GM10248 (cell line): ENCODE measurements around the gene OVAAL.

ENCODE experiments used
- CTCF ChIA-PET: fragments of 300-600 bp; sonication (Branson Sonifier 250); formaldehyde crosslinking; extraction: SDS; loops from one replicate; lab custom pipeline; 2021; ENCODE audit warnings: antibody characterized with exemption; lab: Yijun Ruan, JAX
- POLR2A ChIA-PET: fragments of 350-650 bp; sonication (Branson Sonifier 250); formaldehyde crosslinking; extraction: SDS; loops from one replicate; lab custom pipeline; 2020; ENCODE audit warnings: antibody characterized with exemption; lab: Yijun Ruan, JAX
- DNase-seq: peaks from one replicate; pipeline ENCODE4 v3.0.0; 2012; ENCODE audit errors: extremely low spot score
- TF ChIP-seq, protein P1 (sequence below): IDR thresholded peaks from 2 replicates; pipeline ENCODE4 v1.5.1; 2012; ENCODE audit warnings: mild to moderate bottlenecking, low read depth; ENCODE audit errors: extremely low read depth, missing control alignments, control extremely low read depth

Gene OVAAL

DNA sequence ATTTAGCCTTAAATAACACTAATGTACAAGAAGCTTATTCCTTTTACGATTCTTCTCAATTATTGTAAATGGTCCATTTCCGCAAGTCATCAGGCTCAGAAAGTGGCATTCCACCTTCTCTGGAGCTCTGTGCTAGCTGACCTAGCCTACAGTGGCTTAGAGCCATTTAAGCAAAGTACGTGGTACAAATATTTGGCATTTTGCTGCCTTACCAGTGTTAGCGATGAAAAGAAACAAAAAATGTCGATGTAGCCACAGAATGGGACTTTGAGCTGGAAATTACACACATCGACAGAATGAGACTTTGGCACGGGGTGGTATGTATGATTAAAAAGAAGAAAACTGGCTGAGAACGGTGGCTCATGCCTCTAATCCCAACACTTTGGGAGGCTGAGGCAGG lies 26.1 kb downstream of the OVAAL start:
- ChIA-PET POLR2A (no interaction called here), CTCF (interaction anchor here (1.2 kb wide), 1 partner anchor 27 kb away, joined by 3 read pairs; no protein-coding TSS in a partner anchor)
- TF ChIP-seq, protein P1, sequence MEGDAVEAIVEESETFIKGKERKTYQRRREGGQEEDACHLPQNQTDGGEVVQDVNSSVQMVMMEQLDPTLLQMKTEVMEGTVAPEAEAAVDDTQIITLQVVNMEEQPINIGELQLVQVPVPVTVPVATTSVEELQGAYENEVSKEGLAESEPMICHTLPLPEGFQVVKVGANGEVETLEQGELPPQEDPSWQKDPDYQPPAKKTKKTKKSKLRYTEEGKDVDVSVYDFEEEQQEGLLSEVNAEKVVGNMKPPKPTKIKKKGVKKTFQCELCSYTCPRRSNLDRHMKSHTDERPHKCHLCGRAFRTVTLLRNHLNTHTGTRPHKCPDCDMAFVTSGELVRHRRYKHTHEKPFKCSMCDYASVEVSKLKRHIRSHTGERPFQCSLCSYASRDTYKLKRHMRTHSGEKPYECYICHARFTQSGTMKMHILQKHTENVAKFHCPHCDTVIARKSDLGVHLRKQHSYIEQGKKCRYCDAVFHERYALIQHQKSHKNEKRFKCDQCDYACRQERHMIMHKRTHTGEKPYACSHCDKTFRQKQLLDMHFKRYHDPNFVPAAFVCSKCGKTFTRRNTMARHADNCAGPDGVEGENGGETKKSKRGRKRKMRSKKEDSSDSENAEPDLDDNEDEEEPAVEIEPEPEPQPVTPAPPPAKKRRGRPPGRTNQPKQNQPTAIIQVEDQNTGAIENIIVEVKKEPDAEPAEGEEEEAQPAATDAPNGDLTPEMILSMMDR = no peak
- DNase-seq = no peak

DNA sequence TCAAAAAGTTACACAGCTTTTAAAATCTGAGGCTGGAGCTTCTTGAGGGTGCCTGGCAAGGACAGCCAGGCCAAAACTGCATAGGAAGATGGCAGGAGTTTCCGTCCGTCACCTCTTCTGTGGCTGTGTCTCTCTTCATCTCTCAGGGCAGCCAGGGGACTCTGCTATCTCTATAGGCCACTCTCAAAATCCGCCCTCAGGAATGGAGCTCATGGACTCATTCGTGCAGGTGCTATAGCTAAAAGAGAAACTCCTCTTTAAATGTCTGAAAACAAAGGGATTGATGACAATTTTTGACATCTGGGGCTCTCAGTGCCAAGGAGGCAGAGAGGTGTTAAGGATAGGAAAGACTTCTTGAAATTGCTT lies 27.2 kb downstream of the OVAAL start:
- TF ChIP-seq, protein P1 = no peak
- ChIA-PET POLR2A (no interaction called here), CTCF (interaction anchor here (1.2 kb wide), 1 partner anchor 28 kb away, joined by 3 read pairs; no protein-coding TSS in a partner anchor)
- no peak for DNase-seq

DNA sequence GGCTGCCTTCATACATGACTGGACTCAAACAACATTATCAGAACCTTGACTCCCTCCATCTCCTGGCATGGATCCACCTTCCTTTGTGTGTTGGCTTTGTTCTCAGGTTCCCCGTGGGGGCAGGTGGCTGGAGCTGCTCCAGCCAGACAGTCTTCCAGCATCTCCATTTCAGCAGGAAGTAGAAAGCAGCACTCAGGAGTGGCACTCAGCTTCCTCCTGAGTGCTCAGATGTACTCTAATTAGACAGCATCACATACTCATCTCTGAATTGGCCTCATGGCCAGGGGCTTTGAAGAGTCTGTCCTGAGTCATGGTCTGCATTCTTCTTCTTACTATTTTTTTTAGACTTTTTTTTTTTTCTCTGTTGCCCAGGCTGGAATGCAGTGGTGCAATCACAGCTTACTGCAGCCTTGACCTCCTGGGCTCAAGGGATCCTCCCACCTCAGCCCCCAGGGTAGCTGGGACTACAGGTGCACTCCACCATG lies 27.9 kb downstream of the OVAAL start:
- POLR2A ChIA-PET = no interaction called here
- TF ChIP-seq, protein P1 = no peak
- CTCF ChIA-PET = interaction anchor here (0.9 kb wide), 1 partner anchor 9 kb away, joined by 3 read pairs; no protein-coding TSS in a partner anchor
- no peak for DNase-seq

DNA sequence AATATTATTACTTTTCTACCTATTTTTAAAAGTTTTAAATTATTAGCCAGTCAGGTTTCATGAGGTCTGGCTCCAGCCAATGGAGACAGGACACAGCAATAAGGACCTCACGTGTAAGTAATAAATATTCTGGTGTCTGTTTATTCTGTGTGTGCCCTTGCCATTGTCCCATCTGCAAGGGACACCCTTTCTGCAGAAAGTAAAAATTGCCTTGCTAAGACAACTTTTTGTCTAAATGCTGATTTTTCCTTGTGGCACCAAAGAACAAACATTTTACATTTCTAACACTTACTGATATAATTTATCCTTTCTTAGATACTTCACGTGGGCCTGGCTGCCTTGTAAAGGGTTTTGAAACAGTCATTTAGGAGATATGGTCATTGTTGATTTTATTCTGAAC lies 29.4 kb downstream of the OVAAL start:
- TF ChIP-seq, protein P1 = no peak
- POLR2A ChIA-PET = no interaction called here
- CTCF ChIA-PET = no interaction called here
- DNase-seq = no peak

DNA sequence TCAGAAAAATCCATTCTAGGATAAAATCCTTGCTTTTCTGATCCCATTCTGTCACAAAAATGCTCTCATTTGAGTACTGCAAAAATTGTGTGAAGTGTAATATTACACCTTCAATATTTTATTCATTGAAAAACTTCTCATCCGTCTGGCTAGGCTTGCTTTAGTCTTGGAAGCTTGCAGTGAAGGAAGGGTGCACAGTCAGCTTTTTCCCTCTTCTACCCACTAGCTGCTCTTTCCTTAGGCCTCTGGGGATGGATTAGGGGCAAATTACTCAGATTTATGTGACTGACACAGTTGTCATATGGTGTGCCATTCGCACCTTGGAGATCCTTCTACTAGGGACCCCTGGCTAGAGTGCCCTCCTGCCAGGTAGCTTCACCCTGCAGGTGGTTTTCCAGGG lies 32.1 kb downstream of the OVAAL start:
- ChIA-PET POLR2A (no interaction called here), CTCF (interaction anchor here (1.2 kb wide), 1 partner anchor 27 kb away, joined by 3 read pairs; no protein-coding TSS in a partner anchor)
- TF ChIP-seq, protein P1 = no peak
- no peak for DNase-seq

DNA sequence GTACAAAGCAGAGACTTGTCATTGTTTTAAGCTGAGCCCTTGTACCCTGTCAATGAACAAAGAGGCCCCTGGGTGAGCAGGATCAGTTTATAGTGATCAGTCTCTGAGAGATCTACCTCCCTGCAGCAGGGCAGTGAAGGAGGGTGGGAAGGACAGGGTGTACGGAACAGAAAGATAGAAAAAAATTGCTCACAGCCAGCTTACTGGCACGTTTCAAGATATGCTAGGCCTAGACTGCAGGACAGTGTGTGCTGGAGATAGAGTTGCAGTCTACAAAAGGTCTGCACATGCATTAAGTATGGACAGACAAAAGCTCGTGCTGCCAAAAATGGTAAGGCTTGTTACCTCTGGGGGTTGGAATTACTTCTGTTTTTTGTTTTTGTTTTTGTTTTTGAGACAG lies 34.6 kb downstream of the OVAAL start:
- ChIA-PET CTCF (interaction anchor here (0.8 kb wide), 1 partner anchor 269 kb away, joined by 3 read pairs; no protein-coding TSS in a partner anchor), POLR2A (no interaction called here)
- TF ChIP-seq, protein P1 = no peak
- DNase-seq = no peak

DNA sequence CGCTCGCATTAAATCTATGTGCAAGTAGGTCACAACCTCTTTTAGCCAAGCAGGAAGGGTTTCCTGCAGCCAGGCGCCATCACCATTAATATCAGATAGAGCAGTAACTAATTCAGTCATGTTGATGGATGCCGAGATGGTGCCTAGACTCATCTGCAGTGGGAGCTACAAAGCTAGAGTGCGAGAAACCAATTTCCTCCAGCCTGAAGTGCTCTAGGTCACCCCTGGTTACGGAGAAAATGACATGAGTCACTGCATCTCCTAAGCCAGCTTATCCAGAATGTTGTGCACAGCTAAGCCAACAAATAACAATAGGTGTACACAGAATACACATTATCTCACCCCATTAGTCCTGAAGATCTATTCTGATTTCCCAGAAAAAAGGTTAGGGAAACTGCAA lies 36.0 kb downstream of the OVAAL start:
- ChIA-PET POLR2A (no interaction called here), CTCF (interaction anchor here (1.1 to 2.1 kb wide), 4 partner anchors 12 to 45 kb away, joined by 3 to 8 read pairs (median 3); no protein-coding TSS in a partner anchor)
- no peak for DNase-seq
- TF ChIP-seq, protein P1 = no peak
